C4-2B (cell line): ENCODE measurements around the gene BEAN1.

Experiments
- H3K27ac ChIP-seq: fragments of 450-650 bp; 2 replicates; pipeline ENCODE4 v1.5.1; 2017
- CTCF ChIP-seq: fragments of 450-650 bp; conservative IDR thresholded peaks from 2 replicates; pipeline ENCODE4 v1.5.1; 2017; ENCODE audit warnings: mild to moderate bottlenecking
- ZFX ChIP-seq: fragments of 450-650 bp; IDR thresholded peaks from 2 replicates; pipeline ENCODE4 v1.6.1; 2017

BEAN1 gene

GRCh38 chr16:66486773-66487579 is 59.9 kb downstream of the BEAN1 start:
- TF ChIP-seq CTCF (no peak), ZFX (no peak)
- H3K27ac ChIP-seq = peak overlapping the region; percentile 2; the same call in 1 of the 2 replicates

- no peak overlapping the region for H3K27ac ChIP-seq
These were observed 60.6 kb downstream of the BEAN1 start for GRCh38 chr16:66487580-66488275.

GRCh38 chr16:66488505-66488904 is 61.4 kb downstream of the BEAN1 start:
- H3K27ac ChIP-seq = no peak overlapping the region
- TF ChIP-seq ZFX (no peak), CTCF (no peak)

More at GRCh38 chr16:66487580-66488275, 60.6 kb downstream of the BEAN1 start:
- TF ChIP-seq ZFX (no peak), CTCF (no peak)

GRCh38 chr16:66489385-66489784 is 62.3 kb downstream of the BEAN1 start:
- TF ChIP-seq CTCF = no peak
- TF ChIP-seq ZFX = no peak
- no peak overlapping the region for H3K27ac ChIP-seq

- no peak overlapping the region for H3K27ac ChIP-seq
- TF ChIP-seq ZFX (no peak), CTCF (no peak)
These were observed 62.7 kb downstream of the BEAN1 start for GRCh38 chr16:66489818-66490217.

- H3K27ac ChIP-seq = no peak overlapping the region
- TF ChIP-seq ZFX (no peak), CTCF (no peak)
These were observed 64.0 kb downstream of the BEAN1 start for GRCh38 chr16:66490774-66491715.
